Measurements from ENCODE around the gene SLC24A3. TPM values are rescaled to one million over a fixed set of nuclear protein-coding genes. Genes with fewer than 3 reads are reported as not detected.

Gene SLC24A3
- total and polyA plus RNA-seq, 2 experiments from 2014 or later = 0.81 to 2.5 TPM

DNA sequence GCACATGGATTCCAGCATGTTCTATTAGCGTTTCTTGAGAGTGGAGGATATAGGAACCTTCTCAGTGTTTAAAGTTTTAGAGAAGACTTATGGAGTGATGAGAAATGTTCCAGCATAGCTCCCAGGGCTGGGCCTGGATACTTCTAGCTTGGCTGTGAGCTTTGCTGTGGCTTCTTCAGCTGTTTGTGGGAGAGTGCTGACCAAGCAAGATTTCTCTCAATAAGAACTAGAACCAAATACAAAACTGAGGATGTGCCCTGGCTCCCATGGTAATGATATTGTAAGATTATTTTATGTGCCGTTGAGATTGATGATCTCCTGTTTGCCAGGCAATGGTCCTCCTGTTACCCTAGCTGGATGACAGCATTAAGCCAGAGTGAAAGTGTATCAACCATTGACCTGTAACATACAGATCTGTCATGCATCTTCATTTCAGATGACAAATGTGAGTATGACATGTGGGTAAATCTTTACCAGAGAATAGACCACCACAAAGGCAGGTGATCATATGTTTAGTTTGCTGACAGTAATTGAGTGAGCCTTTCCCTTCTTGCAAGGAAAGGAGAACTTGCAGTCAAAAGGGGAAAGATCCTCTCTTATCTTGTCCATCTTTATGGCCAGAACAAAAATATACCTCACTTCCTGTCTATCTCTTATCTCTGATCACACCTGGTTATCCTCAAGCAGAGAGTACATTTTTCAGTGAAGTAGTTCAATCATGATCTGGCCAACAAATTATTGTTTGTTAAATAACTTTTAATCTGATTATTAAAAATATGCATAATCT is 180.1 kb downstream of the SLC24A3 start:
- peaks cover 6% of the 10 kb centered on the region; the same call in 2 of the 3 replicates for H3K4me1 Mint-ChIP-seq
- H3K9me3 Mint-ChIP-seq = peaks cover 13% of the 10 kb centered on the region
- H3K79me2 ChIP-seq (replicated peaks; ENCODE audit: insufficient read depth) = no peaks in the 10 kb centered on the region
- no peak overlapping the region for H3K27ac Mint-ChIP-seq
- no peak overlapping the region for H3K27ac ChIP-seq (ENCODE audit: low read depth)
- H4K20me1 ChIP-seq (replicated peaks; ENCODE audit: insufficient read depth) = no peaks in the 10 kb centered on the region
- no peak overlapping the region for H3K4me3 ChIP-seq
- no peaks in the 10 kb centered on the region for H3K27me3 ChIP-seq (ENCODE audit: insufficient read depth)
- H3K36me3 ChIP-seq (ENCODE audit: insufficient read depth) = no peaks in the 10 kb centered on the region; the same call in 1 of the 2 replicates
- no peak for DNase-seq (ENCODE audit: low spot score)
- no peaks in the 10 kb centered on the region; the same call in 1 of the 2 replicates for H3K4me1 ChIP-seq (ENCODE audit: insufficient read depth)
- H2AFZ ChIP-seq = no peak overlapping the region
- TF ChIP-seq ZNF331 (CRISPR knock-in tag; IDR thresholded peaks at IDR 0.05; ENCODE audit: low read depth) (no peak), REST (IDR thresholded peaks at IDR 0.05; ENCODE audit: unreplicated experiment) (no peak), POLR2AphosphoS5 (IDR thresholded peaks at IDR 0.05; ENCODE audit: low read depth) (no peak), CREB1 (CRISPR knock-in tag; IDR thresholded peaks at IDR 0.05; ENCODE audit: low read depth) (no peak), ZNF462 (CRISPR knock-in tag; IDR thresholded peaks at IDR 0.05) (no peak), ZNF114 (CRISPR knock-in tag; IDR thresholded peaks at IDR 0.05) (no peak), EZH2 (IDR thresholded peaks at IDR 0.05; ENCODE audit: low read depth, unreplicated experiment) (no peak), STAT1 (IDR thresholded peaks at IDR 0.05; ENCODE audit: unreplicated experiment) (no peak), JUNB (IDR thresholded peaks at IDR 0.05; ENCODE audit: unreplicated experiment) (no peak)
- TF ChIP-seq, protein P1, sequence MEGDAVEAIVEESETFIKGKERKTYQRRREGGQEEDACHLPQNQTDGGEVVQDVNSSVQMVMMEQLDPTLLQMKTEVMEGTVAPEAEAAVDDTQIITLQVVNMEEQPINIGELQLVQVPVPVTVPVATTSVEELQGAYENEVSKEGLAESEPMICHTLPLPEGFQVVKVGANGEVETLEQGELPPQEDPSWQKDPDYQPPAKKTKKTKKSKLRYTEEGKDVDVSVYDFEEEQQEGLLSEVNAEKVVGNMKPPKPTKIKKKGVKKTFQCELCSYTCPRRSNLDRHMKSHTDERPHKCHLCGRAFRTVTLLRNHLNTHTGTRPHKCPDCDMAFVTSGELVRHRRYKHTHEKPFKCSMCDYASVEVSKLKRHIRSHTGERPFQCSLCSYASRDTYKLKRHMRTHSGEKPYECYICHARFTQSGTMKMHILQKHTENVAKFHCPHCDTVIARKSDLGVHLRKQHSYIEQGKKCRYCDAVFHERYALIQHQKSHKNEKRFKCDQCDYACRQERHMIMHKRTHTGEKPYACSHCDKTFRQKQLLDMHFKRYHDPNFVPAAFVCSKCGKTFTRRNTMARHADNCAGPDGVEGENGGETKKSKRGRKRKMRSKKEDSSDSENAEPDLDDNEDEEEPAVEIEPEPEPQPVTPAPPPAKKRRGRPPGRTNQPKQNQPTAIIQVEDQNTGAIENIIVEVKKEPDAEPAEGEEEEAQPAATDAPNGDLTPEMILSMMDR (conservative IDR thresholded peaks at IDR 0.05; ENCODE audit: low read depth in 2 of 2) = no peak
- H3K4me3 Mint-ChIP-seq = no peak overlapping the region
- no peak for ATAC-seq
- no peak overlapping the region for H3K4me2 ChIP-seq
- no peaks in the 10 kb centered on the region for H3F3A ChIP-seq (replicated peaks; ENCODE audit: low read depth)
- H3K36me3 Mint-ChIP-seq (ENCODE audit: low read depth) = peaks cover 6% of the 10 kb centered on the region; the same call in 2 of the 3 replicates
- H3K27me3 Mint-ChIP-seq (ENCODE audit: insufficient read depth, low read depth, poor library complexity) = no peaks in the 10 kb centered on the region
- H3K9me2 ChIP-seq (ENCODE audit: insufficient read depth) = peaks cover 2% of the 10 kb centered on the region; the same call in 1 of the 2 replicates
